GM19397 (cell line): Measurements from ENCODE around the gene FBXW8.

Experiments
- ATAC-seq: cut with Tn5 transposase; IDR thresholded peaks from one replicate; pipeline ENCODE4 v1.9.1; 2021; ENCODE audit warnings: mild to moderate bottlenecking, moderate library complexity; ENCODE audit not compliant: unreplicated experiment

Gene FBXW8

DNA sequence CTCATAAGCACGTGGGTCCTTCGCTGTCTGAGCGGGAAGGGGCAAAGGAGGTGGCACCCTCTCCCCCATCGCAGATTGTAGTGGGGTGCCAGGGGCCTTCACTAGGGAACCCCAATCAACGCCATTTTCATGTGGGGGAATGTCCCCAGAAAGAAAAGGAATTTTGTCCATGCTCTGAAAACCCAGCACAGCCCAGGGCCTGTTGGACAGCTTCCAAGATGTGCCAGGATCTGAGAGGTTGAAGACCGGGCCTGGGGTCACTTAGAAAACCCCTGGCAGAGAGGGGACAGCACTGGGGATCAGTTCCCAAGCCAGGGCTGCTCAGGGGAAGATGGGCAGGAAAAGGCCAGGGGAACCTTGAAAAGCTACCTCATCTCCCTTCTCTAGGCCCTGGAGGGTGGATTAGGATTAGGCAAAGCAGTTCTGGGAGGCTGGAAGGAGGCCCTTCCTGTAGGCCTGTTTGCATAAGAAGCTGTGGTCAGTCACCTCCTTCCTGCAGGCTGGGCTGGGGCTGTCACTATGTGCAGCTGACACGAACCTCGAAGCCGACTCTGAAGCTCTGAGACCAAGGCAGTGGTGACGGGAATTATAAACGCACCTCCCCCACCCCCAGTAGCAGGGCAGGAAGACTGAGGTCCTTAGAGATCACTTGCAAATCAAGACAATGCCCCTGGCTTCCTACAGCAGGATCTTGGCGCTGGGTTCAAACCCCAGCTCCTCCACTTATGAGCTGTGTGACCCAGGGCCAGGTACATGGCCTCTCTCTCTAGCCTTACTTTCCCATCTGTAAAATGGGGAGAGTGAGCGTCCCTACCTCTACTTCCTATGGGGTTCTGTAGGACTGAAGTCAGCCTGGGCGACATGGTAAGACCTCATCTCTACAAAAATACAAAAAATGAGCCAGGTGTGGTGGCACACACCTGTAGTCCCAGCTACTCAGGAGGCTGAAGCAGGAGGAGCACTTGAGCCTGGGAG, 159.5 kb downstream of the FBXW8 start:
- peak; percentile 50 for ATAC-seq

DNA sequence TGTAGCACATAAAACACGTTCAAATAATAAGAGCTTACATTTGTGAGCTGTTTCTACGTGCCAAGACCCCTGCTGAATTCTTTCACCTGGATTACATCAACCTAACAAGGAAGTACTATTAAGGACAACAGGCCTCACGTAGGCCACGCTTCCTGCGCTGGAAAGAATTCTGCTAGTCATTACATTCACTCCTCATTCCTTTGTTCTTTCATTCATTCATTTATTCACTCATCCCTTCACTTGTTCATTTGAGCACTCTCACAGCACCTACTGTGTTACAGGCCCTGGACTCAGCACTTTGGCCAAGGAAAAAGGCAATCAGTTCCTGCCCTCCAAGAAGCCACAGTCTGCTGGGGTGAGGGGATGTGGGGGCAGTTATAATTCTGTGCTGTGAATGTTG, 160.3 kb downstream of the FBXW8 start:
- no peak for ATAC-seq

DNA sequence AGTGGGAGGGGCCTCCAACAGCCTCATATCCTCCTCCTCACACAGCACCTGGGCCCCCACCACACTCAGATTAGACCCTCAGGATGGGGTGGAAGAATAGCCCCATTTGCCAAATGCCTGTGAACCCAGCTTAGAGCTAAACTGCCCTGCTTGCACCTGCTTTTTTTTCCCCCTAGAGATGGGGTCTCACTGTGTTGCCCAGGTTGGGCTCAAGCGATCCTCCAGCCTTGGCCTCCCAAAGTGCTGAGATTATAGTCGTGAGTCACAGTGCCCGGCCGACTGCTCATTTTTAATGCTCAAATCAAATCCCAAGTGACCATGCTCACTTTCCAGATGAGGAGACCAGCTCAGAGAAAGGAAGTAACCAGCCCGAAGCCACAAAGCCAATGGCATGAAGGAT, 161.4 kb downstream of the FBXW8 start:
- ATAC-seq, result no peak

DNA sequence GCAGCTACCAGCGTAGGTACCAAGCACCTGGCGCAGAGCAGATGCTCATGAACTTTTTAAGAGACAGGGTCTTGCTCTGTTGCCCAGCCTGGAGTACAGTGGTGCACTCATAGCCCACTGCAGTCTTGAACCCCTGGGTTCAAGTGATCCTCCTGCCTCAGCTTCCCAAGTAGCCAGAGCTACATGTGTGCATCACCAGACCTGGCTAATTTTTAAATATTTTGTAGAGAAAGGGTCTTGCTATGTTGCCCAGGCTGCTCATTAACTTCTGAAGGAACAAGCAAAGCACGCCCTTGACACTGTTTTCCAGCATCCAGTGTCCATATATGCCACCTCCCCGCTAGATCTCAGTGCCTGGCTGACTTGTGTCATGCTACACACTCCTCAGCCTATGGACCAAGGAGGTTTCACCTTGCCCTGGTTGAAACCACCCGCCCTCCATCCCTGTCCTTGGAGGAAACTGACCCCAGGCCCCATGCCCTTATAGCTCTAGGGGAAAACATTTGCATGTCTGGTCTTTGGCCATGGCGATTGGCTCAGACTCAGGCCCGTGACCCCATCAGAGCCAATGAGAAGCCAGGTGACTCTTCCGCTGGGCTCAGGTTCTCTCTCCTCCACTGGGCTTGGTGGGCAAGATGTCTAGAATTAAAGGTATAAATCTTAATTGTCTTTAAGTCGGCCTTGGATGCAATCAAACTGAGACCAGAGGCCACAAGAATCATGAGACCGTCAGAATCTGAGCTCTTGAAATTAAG, 162.2 kb downstream of the FBXW8 start:
- ATAC-seq, result no peak

DNA sequence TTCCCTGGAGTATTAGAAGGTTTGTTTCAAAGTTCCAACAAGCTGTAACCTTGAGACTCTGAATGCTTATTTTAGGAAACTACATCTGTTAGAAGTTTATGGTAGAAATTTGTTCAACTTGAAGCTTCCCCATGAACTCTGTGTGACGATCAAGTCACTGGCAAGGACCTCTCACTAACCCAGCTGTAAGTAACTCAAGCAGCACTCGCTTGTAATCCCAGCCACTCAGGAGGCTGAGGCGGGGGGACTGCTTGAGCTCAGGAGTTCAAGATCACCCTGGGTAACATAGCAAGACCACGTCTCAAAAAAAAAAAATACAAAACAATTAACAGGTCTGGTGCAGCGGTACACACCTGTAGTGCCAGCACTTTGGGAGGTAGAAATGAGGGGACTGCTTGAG, 162.9 kb downstream of the FBXW8 start:
- no peak for ATAC-seq

DNA sequence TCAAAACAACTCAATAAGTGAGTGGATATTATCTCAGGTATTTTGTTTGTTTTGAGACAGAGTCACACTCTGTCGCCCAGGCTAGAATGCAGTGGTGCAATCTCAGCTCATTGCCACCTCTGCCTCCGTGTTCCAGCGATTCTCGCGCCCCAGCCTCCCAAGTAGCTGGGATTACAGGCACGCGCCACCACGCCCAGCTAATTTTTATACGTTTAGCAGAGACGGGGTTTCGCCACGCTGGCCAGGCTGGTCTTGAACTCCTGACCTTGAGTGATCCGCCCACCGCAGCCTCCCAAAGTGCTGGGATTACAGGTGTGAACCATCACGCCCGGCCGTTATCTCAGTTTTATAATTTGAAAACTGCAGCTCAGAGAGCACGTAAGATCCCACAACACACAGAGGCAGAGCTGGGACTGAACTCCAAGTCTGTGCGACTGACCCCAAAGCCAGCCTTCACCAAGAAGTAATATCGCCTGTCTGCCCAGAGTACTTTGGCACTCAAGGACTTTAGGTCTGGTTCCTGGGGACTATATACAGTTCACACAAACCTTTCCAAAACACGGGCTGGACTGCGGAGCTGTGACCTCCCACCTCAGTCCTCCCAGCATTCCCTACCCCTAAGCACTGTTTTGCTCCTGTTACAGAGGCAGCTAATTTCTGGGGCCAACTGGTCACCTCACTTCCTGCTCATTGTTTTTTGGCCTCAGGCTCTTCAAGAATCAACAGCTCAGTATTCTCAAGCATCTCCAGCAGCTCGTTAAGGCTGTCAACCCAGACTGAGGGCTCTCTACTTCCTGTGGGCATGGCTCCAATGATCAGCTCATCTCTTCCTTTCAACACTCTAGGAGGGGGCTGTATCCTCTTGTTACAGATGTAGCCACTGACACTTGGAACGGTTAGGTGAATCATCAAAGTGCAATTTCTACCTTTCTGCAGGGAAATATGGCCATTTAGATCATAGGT, 165.9 kb downstream of the FBXW8 start:
- ATAC-seq, result no peak

DNA sequence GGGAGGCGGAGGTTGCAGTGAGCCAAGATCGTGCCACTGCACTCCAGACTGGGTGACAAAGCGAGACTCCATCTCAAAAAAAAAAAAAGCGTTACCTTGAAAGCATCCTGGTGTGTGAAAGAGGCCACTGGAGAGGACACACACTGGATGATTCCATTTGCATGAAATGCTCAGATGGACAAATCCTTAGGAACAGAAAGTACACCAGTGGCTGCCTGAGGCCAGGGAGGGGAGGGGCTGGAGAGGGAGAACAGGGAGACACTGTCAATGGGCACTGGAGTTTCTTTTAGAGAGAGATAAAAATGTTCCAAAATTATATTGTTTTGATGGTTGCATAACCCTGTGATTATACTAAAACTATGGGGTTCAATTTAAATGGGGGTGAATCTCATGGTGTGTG, 168.7 kb downstream of the FBXW8 start:
- no peak for ATAC-seq

DNA sequence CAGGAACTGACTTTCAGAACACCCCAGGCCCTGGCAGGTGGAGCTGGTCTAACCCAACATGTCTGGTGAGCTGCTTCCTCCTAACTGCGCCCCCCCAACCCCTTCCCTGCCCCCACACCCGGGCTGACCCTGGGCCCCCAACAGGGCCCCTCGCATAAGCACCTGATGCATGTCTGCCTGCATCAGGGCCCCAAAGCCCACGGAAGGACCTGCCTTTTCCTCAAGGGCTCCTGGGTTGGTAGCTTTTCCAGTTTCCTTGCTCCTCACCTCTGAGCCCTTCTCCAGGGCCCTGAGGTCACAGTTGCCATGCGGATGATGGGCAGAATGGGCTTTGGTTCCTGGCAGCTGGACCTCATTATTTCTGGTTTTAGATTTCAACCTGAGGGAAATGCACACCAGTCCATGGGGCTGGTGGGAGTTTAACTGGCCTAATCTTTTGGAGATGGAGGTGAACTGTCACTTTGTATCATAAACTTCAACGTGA, 170.0 kb downstream of the FBXW8 start:
- ATAC-seq, result no peak
